HG02981 (cell line): ENCODE data around the gene SELENOI.

ENCODE experiments used
- ATAC-seq: cut with Tn5 transposase; IDR thresholded peaks from one replicate; pipeline ENCODE4 v1.9.1; 2021; ENCODE audit warnings: mild to moderate bottlenecking, moderate library complexity; ENCODE audit not compliant: unreplicated experiment

The SELENOI gene

DNA sequence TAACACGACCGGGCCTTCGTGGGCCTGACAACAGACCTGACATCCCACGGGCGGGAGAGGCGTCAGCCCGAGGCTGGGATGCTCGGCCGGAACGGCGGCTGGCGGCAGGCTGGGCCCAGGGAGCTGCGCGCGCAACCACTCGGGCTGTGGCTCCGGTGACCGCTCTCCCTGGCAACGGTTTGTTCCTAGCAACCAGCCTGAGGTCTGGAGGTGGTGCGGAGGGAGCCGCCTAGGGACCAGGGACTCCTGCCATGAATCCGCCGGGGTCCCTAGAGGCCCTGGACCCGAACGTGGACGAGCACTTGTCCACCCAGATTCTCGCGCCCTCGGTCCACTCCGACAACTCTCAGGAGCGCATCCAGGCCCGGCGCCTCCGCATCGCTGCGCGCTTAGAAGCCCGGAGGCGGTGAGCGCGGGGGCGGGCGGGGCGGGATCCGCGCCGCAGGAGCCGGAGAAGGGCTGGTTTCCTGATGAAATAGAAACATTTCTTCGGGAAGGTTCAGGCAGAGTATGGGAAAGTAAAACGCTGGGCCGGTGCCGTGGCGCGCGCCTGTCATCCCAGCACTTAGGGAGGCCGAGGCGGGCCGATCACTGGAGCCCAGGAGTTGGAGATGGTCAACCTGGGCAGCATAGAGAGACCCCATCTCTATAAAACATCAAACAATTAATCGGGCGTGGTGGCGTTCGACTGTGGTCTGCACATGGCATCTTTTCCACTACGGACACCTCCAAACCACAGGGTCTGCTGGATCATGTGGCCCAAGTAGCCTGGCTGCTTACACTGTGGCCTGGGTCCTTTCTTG is 56.0 kb downstream of the SELENOI start, which contains the start of gene DRC1:
Gene DRC1, plus strand, starts transcription at position 182 of the 803 bp plus-strand sequence. Its CDS starts 70 bp downstream, at position 252.
- ATAC-seq = no peak

DNA sequence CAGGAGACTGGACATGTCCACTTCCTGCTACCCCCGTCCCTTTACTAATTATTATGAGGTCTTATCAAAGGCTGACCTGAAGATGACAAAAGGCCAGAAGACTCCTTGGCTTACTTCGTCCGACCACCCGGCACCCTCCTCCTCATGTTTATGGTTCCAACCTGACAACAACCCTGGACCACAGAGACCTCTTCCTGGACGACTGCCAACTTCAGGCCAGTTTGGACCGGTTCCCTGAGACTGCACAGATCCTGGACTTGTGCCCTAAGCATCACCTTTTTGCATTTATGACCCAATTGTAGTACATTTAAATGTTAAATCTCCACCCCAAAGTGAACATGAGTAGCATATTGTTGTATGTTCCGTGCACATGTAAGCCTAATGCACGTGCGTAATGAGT is 61.6 kb downstream of the SELENOI start:
- no peak for ATAC-seq

DNA sequence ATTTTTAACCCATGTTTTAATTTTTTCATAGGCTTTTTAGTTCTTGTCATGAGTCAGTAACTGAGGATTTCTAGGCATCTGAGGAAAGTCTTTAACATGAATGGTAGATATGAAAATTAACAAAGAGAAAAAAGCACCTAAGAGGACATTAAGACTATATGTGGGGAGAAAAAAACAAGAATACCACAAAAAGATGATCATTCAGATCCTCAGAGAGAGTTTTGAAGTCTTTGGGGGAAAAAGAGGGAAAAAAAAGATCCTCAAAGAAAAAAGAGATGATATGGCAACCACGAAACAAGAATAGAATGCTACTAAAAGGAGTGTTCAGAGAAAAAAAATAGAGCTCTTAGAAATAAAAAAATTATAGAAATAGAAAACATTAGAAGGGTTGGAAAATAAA is 63.8 kb downstream of the SELENOI start:
- no peak for ATAC-seq

DNA sequence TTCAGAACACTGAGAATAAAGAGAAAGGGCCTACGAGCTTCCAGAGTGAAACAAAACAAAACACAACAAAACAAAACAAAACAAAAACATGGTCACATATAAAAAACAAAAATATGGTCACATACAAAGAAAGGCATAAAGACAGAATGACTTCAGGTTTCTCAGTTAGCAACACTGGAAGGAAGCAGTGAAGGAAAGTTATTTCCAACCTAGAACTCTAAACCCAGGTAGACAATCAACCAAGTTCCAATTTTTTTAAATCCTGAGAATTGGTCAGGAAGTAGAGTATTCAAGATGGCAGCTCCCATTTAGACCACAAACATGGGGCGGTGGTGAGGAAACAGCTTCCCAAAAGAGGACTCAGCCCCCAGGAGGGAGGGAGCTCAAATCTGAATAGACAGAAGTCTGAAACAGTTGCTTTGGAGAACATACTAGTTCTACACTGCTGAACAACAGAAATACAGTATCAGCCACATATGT is 64.9 kb downstream of the SELENOI start:
- no peak for ATAC-seq

DNA sequence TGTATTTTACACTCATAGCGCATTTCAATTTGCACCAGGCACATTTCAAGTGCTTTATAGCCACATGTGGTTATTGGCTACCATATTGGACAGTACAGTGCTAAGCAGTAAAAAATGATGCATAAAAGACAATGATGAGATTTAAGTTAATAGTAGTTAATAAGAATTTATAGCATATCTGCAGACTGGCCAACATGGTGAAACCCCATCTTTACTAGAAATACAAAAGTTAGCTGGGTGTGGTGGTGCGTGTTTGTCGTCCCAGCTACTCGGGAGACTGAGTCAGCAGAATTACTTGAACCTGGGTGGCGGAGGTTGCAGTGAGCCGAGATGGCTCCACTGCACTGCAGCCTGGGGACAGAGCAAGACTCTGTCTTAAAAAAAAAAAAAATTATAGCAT is 65.5 kb downstream of the SELENOI start:
- ATAC-seq = no peak

DNA sequence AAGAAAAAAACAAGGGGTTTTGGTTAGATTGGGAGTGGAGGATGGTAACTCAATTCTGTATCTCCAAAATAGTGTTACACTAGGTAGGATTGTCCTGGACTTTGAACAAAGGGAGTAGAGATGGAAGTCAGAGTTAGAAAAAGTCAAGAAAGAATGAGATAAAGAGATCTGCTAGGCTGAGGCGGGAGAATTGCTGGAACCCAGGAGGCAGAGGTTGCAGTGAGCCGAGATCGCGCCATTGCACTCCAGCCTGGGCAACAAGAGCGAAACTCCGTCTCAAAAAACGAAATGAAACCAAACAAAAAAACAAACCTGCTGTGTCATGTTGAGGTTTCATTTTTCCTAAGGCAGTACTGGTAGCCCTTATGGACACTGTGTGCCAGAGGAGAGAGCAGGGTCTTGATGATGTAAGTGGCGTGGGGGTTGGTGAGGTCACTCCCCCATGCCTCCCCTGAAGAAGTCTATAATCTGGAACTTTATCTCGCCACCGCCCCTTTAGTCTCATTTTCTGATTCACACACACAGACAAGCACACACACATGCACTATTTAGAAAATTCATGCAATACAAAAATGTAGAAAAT is 66.2 kb downstream of the SELENOI start:
- no peak for ATAC-seq

DNA sequence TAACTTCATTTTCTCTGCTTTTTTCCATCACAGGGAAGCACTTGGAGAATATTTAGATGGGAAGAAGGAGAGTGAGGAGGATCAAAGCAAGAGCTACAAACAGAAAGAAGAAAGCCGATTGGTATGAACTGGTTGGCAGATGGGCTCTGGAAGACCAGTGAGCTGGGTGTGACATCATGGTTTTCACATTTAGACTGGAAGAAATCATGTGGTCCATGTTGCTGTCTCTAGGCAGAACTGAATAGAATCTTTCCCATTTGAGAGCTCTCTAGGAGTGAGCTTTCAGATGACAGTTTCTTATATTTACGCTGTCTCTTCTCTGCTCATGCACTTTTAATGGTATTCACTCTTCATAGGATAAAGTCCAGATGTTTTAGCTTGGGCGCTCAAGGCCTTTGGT is 68.4 kb downstream of the SELENOI start:
- ATAC-seq = no peak

DNA sequence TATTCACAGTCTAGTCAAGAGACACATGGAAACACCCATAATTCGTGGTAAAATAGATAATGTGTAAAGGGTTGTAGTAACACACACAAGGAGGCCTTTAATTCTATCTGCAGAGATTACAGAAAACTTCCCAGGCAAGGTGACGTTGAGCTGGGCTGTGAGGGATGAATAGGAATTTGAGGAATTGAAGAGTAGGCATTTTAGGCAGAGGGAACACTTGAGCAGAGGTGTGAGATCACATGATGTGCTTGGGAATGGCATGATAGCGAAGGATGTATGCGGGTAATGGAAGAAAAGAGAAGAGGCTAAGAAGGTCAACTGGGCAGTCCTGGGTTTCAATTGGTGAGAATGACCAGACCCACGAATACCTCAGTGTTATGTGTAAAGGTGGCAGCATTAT is 76.0 kb downstream of the SELENOI start:
- no peak for ATAC-seq

DNA sequence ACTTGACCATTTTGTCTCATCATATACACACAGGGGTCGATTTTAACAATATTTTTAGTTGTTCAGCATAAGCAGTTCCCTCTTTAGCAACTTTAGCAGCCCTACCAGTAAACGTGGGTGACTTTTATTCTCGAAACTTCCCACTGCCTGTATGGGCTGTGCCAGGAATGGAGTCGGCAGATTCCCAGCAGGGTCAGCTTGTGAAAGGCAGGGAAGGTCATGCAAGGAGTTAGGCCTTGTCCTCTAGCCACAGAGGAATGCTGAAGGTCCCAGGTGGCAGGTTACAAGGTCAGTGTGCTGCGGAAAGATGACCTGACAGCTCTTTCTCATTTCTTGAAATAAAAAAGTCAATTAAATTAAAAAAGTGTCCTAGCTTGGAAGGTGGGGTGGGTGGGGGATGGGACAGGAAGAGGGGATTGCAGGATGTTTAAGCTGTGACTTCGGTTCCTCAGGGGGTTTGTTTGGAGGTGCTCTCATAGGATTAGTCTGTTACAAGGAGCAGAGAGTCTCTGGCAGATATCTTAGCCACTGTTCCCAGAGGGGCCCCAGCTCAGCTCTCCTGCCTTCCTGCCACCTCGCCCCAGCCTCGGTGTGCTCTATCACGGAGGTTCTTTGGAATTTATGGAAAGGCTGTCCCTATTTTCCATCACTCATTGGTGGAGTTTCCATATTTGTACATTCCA is 77.1 kb downstream of the SELENOI start:
- ATAC-seq = no peak

DNA sequence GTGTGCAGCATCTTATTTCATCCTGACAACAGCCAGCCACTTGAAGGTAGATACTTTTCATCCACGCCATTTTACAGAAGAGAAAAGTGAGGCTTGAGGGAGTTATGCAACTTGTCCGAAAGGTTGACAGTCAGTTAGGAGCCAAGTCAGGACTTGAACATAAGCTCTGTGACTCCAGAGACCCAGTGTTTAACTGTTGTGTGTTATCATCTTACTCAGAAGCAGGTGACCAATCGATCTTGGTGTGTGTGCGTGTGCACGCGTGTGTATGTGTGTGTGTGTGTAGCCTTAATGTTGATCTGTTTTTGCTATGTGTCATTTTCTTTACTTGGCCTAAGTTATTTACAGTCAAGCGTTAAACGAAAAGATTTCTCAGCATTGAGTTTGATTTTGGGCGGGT is 77.8 kb downstream of the SELENOI start:
- ATAC-seq = no peak

DNA sequence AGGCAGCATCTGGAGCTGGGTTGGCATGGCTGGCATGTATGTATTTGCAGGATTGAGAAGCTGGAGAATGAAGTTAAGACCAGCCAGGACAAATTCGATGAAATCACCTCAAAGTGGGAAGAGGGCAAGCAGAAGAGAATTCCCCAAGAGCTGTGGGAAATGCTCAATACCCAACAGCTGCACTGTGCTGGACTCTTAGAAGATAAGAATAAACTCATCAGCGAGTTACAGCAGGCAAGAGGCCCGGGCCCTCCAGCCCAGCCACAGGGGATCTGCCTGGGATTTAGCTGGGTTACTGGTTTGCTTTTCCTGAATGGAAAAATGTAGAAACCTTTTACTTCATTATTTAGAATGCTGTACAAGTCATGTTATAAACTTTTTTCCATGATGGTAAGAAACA is 78.3 kb downstream of the SELENOI start:
- ATAC-seq = no peak

DNA sequence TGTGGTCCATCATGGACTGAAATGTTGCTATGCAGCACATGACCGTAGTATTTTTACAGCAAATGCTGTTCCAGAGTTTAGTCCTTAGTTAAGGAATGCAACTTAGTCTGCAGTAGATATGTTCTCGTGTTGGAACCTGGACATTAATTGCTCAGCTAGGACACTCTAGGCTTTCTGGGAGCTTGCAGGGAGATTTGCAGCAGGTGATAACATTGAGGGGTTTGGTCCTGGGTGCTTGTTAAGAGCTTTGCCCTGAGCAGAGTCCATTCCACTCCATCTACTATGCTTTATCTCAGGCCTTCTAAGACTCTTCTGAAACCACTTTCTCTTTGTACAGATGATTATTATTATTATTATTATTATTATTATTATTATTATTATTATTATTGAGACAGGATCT is 82.9 kb downstream of the SELENOI start:
- ATAC-seq = no peak

DNA sequence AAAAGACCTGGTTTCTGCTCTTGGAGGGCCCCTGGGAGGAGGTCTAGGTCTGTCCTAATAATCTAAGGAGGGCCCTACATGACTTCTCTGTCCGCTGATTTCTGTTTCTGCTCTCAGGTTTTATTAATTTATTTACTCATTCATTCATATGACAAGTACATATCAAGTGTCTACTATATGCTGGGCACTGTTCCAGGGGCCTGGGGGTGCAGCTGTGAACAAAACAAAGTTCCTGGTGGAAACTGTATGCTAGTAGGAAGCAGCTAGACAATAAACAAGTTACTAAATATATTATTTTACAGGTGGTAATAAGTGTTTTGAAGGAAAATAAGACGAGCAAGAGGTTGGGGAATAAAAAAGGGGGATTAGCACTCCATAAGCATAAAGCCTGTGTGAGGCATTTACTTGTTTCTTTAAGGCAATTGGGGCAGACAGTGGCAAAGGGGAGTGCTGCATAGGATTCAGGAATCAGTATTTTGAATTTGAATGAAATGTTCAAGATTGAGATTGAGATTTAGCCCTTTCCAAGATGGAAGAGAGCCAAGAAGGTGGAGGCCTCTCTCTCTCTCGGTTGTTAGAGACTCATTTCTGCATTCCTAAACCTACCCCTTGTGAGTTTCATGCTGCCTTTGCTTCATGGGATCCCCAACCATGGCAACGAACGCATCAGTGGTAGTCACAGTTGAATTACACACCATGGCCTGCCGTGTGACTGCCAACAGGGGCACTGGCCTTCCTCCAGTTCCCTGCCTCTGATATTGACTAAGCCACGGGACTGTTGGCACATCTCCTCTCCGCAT is 84.0 kb downstream of the SELENOI start:
- no peak for ATAC-seq

DNA sequence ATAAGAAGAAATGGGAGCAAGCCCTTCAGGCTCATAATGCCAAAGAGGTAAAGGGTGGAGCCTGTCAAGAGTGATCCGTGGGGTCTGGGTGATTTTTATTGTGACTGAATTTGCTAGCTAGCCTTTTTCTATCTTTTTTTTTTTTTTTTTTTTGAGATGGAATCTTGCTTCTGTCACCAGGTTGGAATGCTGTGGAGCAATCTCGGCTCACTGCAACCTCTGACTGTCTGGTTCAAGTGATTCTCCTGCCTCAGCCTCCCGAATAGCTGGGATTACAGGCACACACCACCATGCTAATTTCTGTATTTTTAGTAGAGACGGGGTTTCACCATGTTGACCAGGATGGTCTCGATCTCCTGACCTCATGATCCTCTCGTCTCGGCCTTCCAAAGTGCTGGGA is 84.9 kb downstream of the SELENOI start:
- no peak for ATAC-seq

DNA sequence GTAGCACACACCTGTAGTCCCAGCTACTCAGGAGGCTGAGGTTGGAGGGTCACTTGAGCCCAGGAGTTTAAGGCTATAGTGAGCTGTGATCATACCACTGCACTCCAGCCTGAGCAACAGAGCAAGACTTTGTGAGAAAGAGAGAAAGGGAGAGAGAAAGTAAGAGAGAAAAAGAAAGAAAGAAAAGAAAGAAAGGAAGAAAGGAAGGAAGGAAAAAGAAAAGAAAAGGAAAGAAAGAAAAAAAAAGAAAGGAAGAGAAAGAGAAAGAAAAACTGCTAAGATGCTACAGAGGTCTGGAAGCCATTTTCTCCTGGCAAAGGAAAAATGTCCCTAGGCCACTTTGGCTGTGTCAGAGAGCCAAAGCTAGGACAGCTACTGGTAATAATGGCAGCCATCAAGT is 86.4 kb downstream of the SELENOI start:
- no peak for ATAC-seq

DNA sequence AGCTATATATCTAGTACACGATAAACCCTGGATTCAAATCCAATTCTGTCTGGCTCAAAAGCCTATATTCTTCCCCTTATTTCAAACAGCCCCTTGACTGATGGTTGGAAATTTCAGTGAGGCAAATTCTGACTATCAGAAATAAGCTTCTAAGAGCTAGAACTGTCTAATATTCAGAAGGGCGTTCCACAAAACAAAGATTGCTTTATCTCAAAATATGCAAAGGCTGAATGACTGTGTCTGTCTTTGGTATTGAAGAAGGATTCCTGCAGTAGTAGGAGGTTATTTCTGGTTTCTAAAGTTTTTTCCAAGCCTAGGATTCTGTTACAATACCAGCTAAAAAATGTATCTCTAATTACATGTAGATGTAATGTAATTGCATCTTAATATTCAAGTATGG is 86.9 kb downstream of the SELENOI start:
- ATAC-seq = no peak

DNA sequence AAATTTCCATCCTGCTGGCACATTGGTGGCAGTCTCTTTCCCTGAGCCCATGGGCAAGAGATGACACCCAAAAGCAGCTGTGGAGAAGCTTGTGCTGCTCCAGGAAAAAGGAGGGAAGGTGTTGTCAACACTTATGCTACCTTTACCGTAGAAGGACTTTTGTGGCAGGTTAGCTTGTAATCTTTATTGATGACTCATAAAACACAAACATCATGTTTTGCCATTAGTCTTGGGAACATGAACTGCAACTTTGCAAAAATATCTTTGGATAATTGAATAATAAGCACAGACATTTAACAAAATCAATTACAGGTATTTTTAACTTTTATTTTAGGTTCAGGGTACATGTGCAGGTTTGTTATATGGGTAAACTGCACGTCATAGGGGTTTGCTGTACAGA is 89.2 kb downstream of the SELENOI start:
- ATAC-seq = no peak

DNA sequence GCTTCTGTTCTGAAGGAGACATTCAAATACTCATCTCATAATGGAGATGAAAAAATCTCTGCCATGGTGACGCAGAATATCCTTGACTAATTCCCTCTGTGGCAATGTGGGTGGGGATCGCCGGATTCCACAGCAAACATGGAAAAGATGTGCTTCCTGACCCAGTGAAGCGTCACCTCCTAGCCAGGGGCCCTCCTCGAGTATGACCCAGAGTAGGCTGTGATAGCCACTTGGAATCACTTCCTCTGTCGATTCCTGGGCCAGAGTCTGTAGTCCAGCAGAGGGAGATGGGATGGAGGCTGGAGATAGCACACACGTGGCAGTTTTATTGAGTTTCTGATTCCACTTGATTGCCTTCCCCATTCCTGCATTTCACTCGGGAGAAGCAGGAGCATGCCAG is 92.6 kb downstream of the SELENOI start:
- no peak for ATAC-seq

DNA sequence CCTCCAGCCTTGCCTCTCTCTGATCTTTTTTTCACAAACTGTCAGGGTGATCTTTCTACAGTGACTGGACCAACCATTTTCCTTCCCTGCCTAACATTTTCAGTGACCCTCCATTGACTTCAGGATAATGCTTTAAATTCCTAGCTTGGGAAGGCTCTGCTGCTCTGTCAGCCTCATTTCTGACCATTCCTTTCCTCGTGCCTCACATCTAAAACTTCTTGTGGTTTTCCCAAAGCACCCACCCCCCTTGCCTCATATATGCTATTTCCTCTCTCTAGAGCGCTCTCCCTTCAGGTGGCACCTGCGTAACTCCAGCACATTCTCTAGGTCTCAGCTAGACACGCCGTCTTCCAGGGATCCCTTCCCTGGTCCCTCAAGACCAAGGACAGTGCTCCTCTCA is 93.0 kb downstream of the SELENOI start:
- no peak for ATAC-seq

DNA sequence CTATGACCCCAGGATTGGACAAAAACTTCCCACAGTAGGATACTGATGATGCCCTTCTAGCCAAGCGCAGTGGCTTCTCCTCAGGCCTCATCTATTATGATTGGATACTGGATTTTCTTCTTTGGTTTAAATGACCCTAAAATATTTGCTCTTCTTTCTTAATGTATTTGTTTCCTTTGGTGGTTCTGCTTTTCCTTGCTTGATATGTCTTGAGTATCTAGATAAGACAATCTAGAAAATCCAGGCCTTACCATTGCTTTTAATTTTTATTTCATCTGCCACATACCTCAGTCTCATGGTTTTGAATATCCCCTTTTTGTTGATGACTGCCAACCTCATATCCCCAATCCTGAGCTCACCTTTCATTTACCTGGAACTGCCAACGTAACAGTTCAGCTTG is 96.4 kb downstream of the SELENOI start:
- ATAC-seq = no peak

DNA sequence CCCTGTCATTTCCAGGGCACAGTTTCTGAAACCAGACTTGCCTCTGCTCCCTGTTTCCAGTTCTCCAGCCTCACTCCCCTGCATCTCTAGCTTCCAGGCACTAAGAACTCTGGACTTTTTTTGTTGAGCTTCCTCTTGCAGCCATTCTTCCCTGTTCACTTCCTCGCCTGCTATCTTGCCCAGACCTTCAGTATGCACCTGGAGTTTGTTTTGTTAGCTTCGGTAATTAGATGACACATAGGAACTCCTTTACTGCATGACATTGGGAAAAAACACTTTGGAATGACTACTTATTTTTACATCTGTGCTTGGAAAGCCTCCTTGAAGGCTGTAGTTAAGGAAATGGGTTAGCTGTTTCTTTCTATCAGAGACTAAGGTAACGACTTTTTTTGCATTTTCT is 96.8 kb downstream of the SELENOI start:
- ATAC-seq = no peak
